K562 (cell line): ENCODE data around the gene NUFIP2. TPM values are rescaled to one million over a fixed set of nuclear protein-coding genes. Genes with fewer than 3 reads are reported as not detected.

Experiments used
- ASH1L ChIP-seq: fragments of 450-650 bp; IDR thresholded peaks from 2 replicates; pipeline ENCODE4 v1.6.1; 2018; ENCODE audit warnings: borderline replicate concordance, mild to moderate bottlenecking, low read depth; ENCODE audit not compliant: partially characterized antibody
- CBFA2T3 ChIP-seq: fragments of 450-650 bp; IDR thresholded peaks from 2 replicates; pipeline ENCODE4 v1.6.1; 2017
- ELF2 ChIP-seq: fragments of 250-450 bp; sonication (Bioruptor Pico); IDR thresholded peaks from 2 replicates; pipeline ENCODE4 v1.5.0; 2021; ENCODE audit warnings: mild to moderate bottlenecking
- KDM2B ChIP-seq: fragments of 250-450 bp; sonication (Bioruptor Pico); IDR thresholded peaks from 2 replicates; pipeline ENCODE4 v1.8.0; 2021; ENCODE audit warnings: mild to moderate bottlenecking, moderate library complexity
- KLF16 ChIP-seq: IDR thresholded peaks from 2 replicates; pipeline ENCODE4 v1.6.1; 2016; ENCODE audit warnings: antibody characterized with exemption
- MAZ ChIP-seq, 2 experiments: fragments of 450-650 bp in 1 of 2; sonication (generic) in 1 of 2; formaldehyde crosslinking; IDR thresholded peaks in 1 of 2; conservative IDR thresholded peaks in 1 of 2; 2 replicates each; pipeline versions ENCODE4 v1.4.0 to v1.5.0; 2020; ENCODE audit warnings: mild to moderate bottlenecking in 1 of 2, missing genetic modification reagents in 1 of 2
- MBD2 ChIP-seq: sonication (generic); IDR thresholded peaks from 2 replicates; pipeline ENCODE4 v1.6.1; 2016; ENCODE audit warnings: low read depth, borderline replicate concordance
- MYBL2 ChIP-seq, 2 experiments: fragments of 450-650 bp in 1 of 2; sonication (generic) in 1 of 2; formaldehyde crosslinking in 1 of 2; IDR thresholded peaks; 2 replicates each; pipeline versions ENCODE4 v1.6.1 to v1.8.1; 2017 to 2022; ENCODE audit warnings: borderline replicate concordance in 1 of 2, inconsistent platforms in 1 of 2, low read depth in 1 of 2, mild to moderate bottlenecking in 1 of 2, missing genetic modification reagents in 1 of 2, moderate library complexity in 1 of 2
- OTX1 ChIP-seq: fragments of 450-650 bp; formaldehyde crosslinking; IDR thresholded peaks from 2 replicates; pipeline ENCODE4 v1.4.0; 2022; ENCODE audit warnings: mild to moderate bottlenecking
- RCOR1 ChIP-seq, 2 experiments: IDR thresholded peaks; 2 replicates each; pipeline ENCODE4 v1.6.1; 2012; ENCODE audit warnings: low read depth in 2 of 2, low read length in 2 of 2, borderline replicate concordance in 1 of 2, improper control_type of control experiment in 1 of 2
- RFX7 ChIP-seq: fragments of 250-450 bp; sonication (Bioruptor Pico); IDR thresholded peaks from 2 replicates; pipeline ENCODE4 v1.5.1; 2021; ENCODE audit warnings: mild to moderate bottlenecking
- SMAD4 ChIP-seq: fragments of 250-450 bp; sonication (Bioruptor Pico); conservative IDR thresholded peaks from 2 replicates; pipeline ENCODE4 v1.8.0; 2021; ENCODE audit warnings: inconsistent platforms, mild to moderate bottlenecking, moderate library complexity
- TBL1XR1 ChIP-seq, 2 experiments: IDR thresholded peaks; 2 replicates each; pipeline ENCODE4 v1.6.1; 2012; ENCODE audit warnings: improper control_type of control experiment in 2 of 2, low read length in 2 of 2, mild to moderate bottlenecking in 1 of 2
- TBP ChIP-seq: optimal IDR thresholded peaks from 2 replicates; pipeline ENCODE3; 2011; ENCODE audit warnings: low read depth, low read length, improper control_type of control experiment
- TOE1 ChIP-seq, 2 experiments: fragments of 450-650 bp in 1 of 2; sonication (generic) in 1 of 2; formaldehyde crosslinking in 1 of 2; IDR thresholded peaks; 2 replicates each; pipeline versions ENCODE4 v1.7.1 to v1.8.0; 2016 to 2022; ENCODE audit warnings: borderline replicate concordance in 2 of 2, mild to moderate bottlenecking in 2 of 2, antibody characterized with exemption in 1 of 2, inconsistent platforms in 1 of 2, low read depth in 1 of 2, missing genetic modification reagents in 1 of 2, moderate library complexity in 1 of 2
- ZBTB7A ChIP-seq: IDR thresholded peaks from 2 replicates; pipeline ENCODE4 v1.6.1; 2011; ENCODE audit warnings: low read depth, mild to moderate bottlenecking, low read length, moderate library complexity, borderline replicate concordance; ENCODE audit not compliant: control insufficient read depth
- ZNF184 ChIP-seq: sonication (generic); formaldehyde crosslinking; IDR thresholded peaks from 2 replicates; pipeline ENCODE4 v1.5.0; 2020; ENCODE audit warnings: missing genetic modification reagents
- ZNF224 ChIP-seq: sonication (generic); formaldehyde crosslinking; IDR thresholded peaks from 2 replicates; pipeline ENCODE4 v1.8.0; 2022; ENCODE audit warnings: mild to moderate bottlenecking, missing genetic modification reagents
- ZNF77 ChIP-seq: fragments of 250-450 bp; sonication (Bioruptor Pico); IDR thresholded peaks from 2 replicates; pipeline ENCODE4 v1.5.0; 2020
- ZSCAN32 ChIP-seq: fragments of 450-650 bp; formaldehyde crosslinking; IDR thresholded peaks from 2 replicates; pipeline ENCODE4 v1.4.0; 2020; ENCODE audit warnings: mild to moderate bottlenecking, moderate library complexity
- polyA plus RNA-seq, 8 experiments: library from polyadenylated mRNA; depleted of rRNA in 4 of 8; stranded (reverse) in 5 of 8; unstranded in 3 of 8; fragments of >200 nt; fragmentation: Nextera tagmentation in 2 of 8; fragmentation: Illumina TruSeq in 1 of 8; extraction: Ambion mirVana in 2 of 8; extraction: Trizol in 1 of 8; gene quantifications; 2 replicates each; pipeline versions ENCODE4 v1.2.1 to v1.2.3, GENCODE V29; 2011 to 2014; ENCODE audit warnings: inconsistent platforms in 1 of 8, missing spikeins in 1 of 8
- total RNA-seq, 7 experiments: library from RNA; depleted of rRNA in 6 of 7; stranded (reverse); fragments of >200 nt in 6 of 7; fragmentation: Illumina TruSeq in 2 of 7; extraction: Trizol in 2 of 7; gene quantifications; 2 replicates each; pipeline versions ENCODE4 v1.2.1 to v1.2.3, GENCODE V29; 2011 to 2021; ENCODE audit warnings: low replicate concordance in 1 of 7
- TF ChIP-seq, protein P1 (sequence below): fragments of 450-650 bp; IDR thresholded peaks from 2 replicates; pipeline ENCODE4 v1.6.1; 2017; ENCODE audit warnings: mild to moderate bottlenecking, moderate library complexity
- TF ChIP-seq, protein P2 (sequence below): sonication (generic); formaldehyde crosslinking; IDR thresholded peaks from 2 replicates; pipeline ENCODE4 v1.8.0; 2023; ENCODE audit warnings: missing genetic modification reagents, mild to moderate bottlenecking, borderline replicate concordance

Gene NUFIP2
- total and polyA plus RNA-seq, 9 of the 15 experiments (the other 6 are each of a cell fraction or from before 2014, with no cell fraction given) = 4.9 to 40.7 (median 18.5) TPM

DNA sequence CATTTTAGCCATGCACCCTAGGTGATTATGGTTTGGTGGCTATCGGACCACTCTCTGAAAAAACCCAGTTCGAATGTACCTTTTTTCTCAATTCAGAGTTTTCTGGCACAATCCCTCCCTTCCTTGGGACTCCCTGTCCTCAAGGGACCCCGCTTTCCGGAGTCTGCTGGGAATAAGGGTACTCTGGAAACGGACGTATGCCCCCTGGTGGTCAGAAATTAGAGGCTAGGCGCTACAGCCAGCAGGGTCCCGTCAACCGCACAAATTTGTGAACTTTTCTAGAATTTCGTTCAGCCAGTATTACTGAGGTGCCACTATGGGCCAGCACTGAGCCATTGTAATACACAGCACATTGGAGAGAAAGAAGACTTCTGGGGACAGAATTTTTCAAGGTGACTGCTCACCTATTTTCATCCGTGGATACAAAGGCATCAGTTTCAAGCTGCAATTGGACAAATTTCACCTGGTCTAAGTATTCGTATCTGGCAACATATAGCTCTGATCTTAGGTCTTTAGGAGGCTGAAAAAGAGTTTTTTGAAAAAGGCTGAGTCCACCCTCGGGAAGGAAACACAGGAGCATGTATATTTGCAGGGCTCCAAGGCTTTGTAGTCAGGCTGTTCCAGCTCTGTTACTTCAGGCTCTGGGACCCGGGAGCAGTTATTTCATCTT is 74.4 kb downstream of the NUFIP2 start (continued):
- TF ChIP-seq CBFA2T3 (no peak), MAZ (CRISPR knock-in tag; conservative IDR thresholded peaks at IDR 0.05 in 1 of 2, IDR thresholded peaks at IDR 0.05 in 1 of 2) (peak in 1 of 2 experiments; percentile 47; a peak in 1 of 4 replicates), ZNF77 (CRISPR knock-in tag) (no peak), OTX1 (CRISPR knock-in tag) (no peak), ZBTB7A (peak; percentile 60; the same call in 1 of the 2 replicates), ZSCAN32 (CRISPR knock-in tag) (no peak), TBL1XR1 (IDR thresholded peaks at IDR 0.05; ENCODE audit: low read length in 2 of 2) (peak in 1 of 2 experiments; percentile 56; a peak in 1 of 4 replicates), KLF16 (peak; percentile 7; the same call in 1 of the 2 replicates), SMAD4 (CRISPR knock-in tag) (peak; percentile 34; the same call in 1 of the 2 replicates), ZNF184 (CRISPR knock-in tag) (no peak), ASH1L (no peak), RCOR1 (IDR thresholded peaks at IDR 0.05; ENCODE audit: borderline replicate concordance in 1 of 2, low read depth in 2 of 2, low read length in 2 of 2) (0 out of 4 replicates have a peak, but pooled peaks of 1 of the 2 experiments have one; percentile 48), RFX7 (CRISPR knock-in tag) (no peak), TBP (no peak), MBD2 (no peak), MYBL2 (IDR thresholded peaks at IDR 0.05; ENCODE audit: low read depth) (no peak), MYBL2 (CRISPR knock-in tag; IDR thresholded peaks at IDR 0.05; ENCODE audit: borderline replicate concordance) (no peak), ZNF224 (CRISPR knock-in tag) (no peak), TOE1 (IDR thresholded peaks at IDR 0.05; ENCODE audit: borderline replicate concordance) (0 out of 2 replicates have a peak, but pooled peaks have one; percentile 27), TOE1 (CRISPR knock-in tag; IDR thresholded peaks at IDR 0.05; ENCODE audit: borderline replicate concordance, low read depth) (no peak), KDM2B (CRISPR knock-in tag) (no peak), ELF2 (CRISPR knock-in tag) (no peak)
- TF ChIP-seq, protein P1, sequence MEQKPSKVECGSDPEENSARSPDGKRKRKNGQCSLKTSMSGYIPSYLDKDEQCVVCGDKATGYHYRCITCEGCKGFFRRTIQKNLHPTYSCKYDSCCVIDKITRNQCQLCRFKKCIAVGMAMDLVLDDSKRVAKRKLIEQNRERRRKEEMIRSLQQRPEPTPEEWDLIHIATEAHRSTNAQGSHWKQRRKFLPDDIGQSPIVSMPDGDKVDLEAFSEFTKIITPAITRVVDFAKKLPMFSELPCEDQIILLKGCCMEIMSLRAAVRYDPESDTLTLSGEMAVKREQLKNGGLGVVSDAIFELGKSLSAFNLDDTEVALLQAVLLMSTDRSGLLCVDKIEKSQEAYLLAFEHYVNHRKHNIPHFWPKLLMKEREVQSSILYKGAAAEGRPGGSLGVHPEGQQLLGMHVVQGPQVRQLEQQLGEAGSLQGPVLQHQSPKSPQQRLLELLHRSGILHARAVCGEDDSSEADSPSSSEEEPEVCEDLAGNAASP = peak; percentile 83
- TF ChIP-seq, protein P2, sequence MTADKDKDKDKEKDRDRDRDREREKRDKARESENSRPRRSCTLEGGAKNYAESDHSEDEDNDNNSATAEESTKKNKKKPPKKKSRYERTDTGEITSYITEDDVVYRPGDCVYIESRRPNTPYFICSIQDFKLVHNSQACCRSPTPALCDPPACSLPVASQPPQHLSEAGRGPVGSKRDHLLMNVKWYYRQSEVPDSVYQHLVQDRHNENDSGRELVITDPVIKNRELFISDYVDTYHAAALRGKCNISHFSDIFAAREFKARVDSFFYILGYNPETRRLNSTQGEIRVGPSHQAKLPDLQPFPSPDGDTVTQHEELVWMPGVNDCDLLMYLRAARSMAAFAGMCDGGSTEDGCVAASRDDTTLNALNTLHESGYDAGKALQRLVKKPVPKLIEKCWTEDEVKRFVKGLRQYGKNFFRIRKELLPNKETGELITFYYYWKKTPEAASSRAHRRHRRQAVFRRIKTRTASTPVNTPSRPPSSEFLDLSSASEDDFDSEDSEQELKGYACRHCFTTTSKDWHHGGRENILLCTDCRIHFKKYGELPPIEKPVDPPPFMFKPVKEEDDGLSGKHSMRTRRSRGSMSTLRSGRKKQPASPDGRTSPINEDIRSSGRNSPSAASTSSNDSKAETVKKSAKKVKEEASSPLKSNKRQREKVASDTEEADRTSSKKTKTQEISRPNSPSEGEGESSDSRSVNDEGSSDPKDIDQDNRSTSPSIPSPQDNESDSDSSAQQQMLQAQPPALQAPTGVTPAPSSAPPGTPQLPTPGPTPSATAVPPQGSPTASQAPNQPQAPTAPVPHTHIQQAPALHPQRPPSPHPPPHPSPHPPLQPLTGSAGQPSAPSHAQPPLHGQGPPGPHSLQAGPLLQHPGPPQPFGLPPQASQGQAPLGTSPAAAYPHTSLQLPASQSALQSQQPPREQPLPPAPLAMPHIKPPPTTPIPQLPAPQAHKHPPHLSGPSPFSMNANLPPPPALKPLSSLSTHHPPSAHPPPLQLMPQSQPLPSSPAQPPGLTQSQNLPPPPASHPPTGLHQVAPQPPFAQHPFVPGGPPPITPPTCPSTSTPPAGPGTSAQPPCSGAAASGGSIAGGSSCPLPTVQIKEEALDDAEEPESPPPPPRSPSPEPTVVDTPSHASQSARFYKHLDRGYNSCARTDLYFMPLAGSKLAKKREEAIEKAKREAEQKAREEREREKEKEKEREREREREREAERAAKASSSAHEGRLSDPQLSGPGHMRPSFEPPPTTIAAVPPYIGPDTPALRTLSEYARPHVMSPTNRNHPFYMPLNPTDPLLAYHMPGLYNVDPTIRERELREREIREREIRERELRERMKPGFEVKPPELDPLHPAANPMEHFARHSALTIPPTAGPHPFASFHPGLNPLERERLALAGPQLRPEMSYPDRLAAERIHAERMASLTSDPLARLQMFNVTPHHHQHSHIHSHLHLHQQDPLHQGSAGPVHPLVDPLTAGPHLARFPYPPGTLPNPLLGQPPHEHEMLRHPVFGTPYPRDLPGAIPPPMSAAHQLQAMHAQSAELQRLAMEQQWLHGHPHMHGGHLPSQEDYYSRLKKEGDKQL = no peak
